A549 treated with RU486 at 1 μM for 4 hours (cell line): Measurements from ENCODE around the gene TMEM97. TPM values are rescaled to one million over a fixed set of nuclear protein-coding genes. Genes with fewer than 3 reads are reported as not detected.

Experiments
- total RNA-seq: library from RNA; stranded (reverse); fragments of 200-300 nt; extraction: Qiagen RNA extraction; gene quantifications from 5 replicates; pipeline ENCODE4 v1.2.3, GENCODE V29; 2022; ENCODE audit warnings: low read depth

TMEM97 gene
- total RNA-seq: 48.1 to 56.0 TPM (median 51.1 TPM) in 5 replicates

GRCh38 chr17:28318759-28319597, at the start of gene TMEM97:
Gene TMEM97 (plus strand): TSS chr17:28319200. CDS start chr17:28319240, 40 bp downstream.

DNA sequence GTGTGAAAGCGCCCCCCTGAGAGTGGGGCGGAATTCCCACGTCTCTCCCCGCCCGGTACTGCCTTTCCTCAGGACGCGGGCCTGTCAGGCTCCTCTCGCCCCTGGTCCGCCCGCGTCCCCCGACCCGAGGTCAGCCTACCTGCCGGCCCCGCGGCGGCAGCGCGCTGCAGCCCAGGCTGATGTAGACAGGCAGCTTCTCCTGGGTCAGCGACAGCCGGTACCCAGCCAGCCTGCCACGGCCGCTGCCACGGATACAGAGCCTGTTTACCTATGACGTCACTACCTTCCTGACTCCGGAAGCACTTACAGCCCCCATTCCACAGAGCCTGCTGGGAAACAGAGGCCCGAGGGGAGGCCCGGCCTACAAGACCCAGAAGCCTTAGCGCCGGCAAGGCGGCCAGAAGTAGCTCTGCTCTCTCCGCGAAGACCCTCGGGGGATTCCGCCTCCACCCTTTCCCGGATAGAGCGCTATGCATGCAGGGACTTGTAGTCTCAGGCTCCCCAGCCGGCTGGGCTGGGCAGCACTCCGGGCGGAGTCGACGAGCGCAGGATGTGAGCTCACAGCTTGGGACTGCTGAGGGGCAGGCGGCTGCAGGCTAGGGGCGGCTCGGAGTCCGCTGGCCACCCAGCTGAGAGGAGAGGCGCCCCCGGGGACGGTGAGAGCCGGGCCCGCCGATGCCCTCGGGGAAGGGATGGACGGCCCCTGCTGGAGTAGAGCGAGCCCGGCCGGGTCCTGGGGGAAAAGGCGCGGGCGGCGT, 16.4 kb downstream of the TMEM97 start, which contains the start of the genes IFT20 and TNFAIP1:
IFT20 (minus strand) TSS at position 272 of the 758 bp plus-strand sequence. CDS start 3,487 bp downstream, outside the sequence.
TNFAIP1 (plus strand) TSS at position 561 of the 758 bp plus-strand sequence. CDS start 3,761 bp downstream, outside the sequence.

GRCh38 chr17:28357061-28357900, 38.3 kb downstream of the TMEM97 start, which contains the start of gene POLDIP2:
Gene POLDIP2 (minus strand): TSS chr17:28357527. CDS start chr17:28357448, 79 bp downstream.

GRCh38 chr17:28364665-28365363, 45.8 kb downstream of the TMEM97 start, which contains the start of gene SEBOX:
Gene SEBOX (minus strand): TSS chr17:28365199. CDS start chr17:28365151, 48 bp downstream.

DNA sequence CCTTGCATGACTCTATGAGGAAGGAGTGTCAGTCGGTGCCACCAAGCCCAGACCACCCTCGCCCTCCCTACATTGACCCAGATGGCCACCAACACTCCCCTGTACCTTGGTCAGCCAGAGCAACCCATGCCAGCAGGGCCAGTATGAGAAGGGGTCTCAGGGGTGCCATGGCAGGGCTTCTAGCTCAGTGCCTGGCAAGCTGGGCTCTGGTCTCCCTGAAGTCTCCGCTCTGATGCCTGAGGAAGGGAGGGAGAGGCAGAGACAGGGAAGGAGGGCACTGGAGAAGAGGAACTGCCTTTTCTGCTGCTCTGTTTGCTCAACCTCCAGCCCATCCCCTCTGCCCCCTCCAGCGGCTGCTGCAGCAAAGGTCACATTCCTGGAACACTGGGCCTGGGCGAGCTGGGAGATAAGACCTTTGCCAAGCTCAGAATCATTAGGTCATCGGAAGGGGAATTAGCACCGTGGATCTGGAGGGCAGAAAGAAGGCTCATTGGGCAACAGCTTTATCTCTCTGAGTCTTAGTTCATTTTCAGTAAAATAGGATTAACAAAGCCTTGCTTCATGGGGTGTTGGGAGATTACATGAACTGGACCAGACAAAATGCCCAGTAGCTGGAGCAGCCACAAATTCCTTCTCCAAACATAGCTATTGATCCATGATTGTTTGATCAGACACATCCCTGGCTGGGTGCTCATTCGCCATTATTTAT, 51.2 kb downstream of the TMEM97 start, which contains the start of gene VTN:
VTN (minus strand) TSS at position 273 of the 709 bp plus-strand sequence; CDS start at position 169, 104 bp downstream.

DNA sequence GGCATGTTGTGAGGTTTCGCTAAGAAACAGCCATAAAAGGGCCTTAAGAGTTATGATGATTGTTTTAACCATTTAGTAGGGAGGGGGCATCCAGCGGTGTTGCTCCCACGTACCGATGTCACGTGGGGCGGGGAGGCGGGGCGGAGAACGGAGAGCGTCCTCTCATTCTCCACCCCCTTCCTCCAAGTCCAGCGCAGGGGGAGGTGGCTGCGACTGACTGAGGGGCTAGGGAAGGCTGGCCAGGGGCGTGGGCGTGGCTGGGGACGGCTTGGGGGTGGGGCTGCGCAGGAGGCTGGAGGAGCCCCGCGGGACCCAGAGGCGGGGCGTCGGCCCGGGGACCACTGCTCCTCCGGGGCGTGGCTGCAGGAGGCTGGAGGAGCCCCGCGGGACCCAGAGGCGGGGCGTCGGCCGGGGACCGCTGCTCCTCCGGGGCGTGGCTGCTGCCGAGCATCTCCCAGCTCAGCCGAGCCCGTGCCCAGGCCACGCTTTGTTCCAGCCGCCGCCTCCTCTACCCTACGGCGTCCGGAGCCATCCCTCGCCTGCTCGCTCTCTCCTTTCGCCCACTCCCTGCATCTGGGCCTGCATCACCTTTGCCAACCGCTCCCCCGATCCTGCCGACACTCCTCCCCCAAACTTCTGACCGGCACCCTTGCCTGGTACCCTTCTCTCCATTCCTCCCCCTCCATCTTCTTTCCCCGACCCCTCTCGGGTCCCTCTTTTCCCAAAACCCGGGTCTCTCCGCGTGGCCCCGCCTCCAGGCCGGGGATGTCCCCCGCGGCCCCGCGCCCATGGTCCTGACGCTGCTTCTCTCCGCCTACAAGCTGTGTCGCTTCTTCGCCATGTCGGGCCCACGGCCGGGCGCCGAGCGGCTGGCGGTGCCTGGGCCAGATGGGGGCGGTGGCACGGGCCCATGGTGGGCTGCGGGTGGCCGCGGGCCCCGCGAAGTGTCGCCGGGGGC, 52.5 kb downstream of the TMEM97 start, which contains the start of gene SARM1:
SARM1 (plus strand) TSS at position 450 of the 958 bp plus-strand sequence; CDS start at position 789, 339 bp downstream.

Other genes starting within 250 kb of the TMEM97 start
- gene IFT20, start 16.3 kb downstream of the TMEM97 start, total RNA-seq: 57.2 to 59.9 TPM (median 57.8 TPM) in 5 replicates
- gene TNFAIP1, start 16.6 kb downstream of the TMEM97 start, total RNA-seq: 39.9 to 54.1 TPM (median 46.9 TPM) in 5 replicates
- gene POLDIP2, start 38.3 kb downstream of the TMEM97 start, total RNA-seq: 139 to 167 TPM (median 160 TPM) in 5 replicates
- not detected in 5 replicates for gene SEBOX, start 46.0 kb downstream of the TMEM97 start, total RNA-seq
- gene VTN, start 51.1 kb downstream of the TMEM97 start, total RNA-seq: 16.0 to 24.4 TPM (median 22.0 TPM) in 5 replicates
- 4.3 to 7.2 TPM (median 5.2 TPM) in 5 replicates for gene SARM1, start 52.5 kb downstream of the TMEM97 start, total RNA-seq
- 16.1 to 21.6 TPM (median 20.2 TPM) in 5 replicates for gene SLC46A1, start 87.0 kb downstream of the TMEM97 start, total RNA-seq
- gene SLC13A2, start 154.4 kb downstream of the TMEM97 start, total RNA-seq: 0.10 to 0.18 TPM (median 0.14 TPM) in 4 of 5 replicates, not detected in the other
- not detected in 5 replicates for gene FOXN1, start 187.1 kb downstream of the TMEM97 start, total RNA-seq
- 25.1 to 32.6 TPM (median 29.0 TPM) in 5 replicates for gene UNC119, start 233.4 kb downstream of the TMEM97 start, total RNA-seq